NCI-H226 (cell line): ENCODE results near the gene LLGL2.
A peak's percentile ranks its signal among the peaks of the same experiment; 100 is the strongest.
"Not testable (repeated sequence)": the region's sequence is repeated elsewhere in the genome, so short reads cannot be mapped to it uniquely, and the experiment has no call there.

Experiments used
- DNase-seq: peaks from one replicate; pipeline ENCODE4 v3.0.0-alpha.2; 2015

LLGL2 gene

GRCh38 chr17:75592348-75593020 lies 67.0 kb downstream of the LLGL2 start:
- no peak for DNase-seq

GRCh38 chr17:75593430-75593829 lies 67.9 kb downstream of the LLGL2 start:
- not testable (repeated sequence) for DNase-seq

GRCh38 chr17:75594499-75595283 lies 69.2 kb downstream of the LLGL2 start:
- DNase-seq, result no peak

- DNase-seq, result no peak
These were observed 69.9 kb downstream of the LLGL2 start for GRCh38 chr17:75595284-75595919.

GRCh38 chr17:75595920-75596313 lies 70.4 kb downstream of the LLGL2 start:
- DNase-seq, result no peak

- no peak for DNase-seq
These were observed 71.0 kb downstream of the LLGL2 start for GRCh38 chr17:75596320-75597087.

- peak; percentile 24 for DNase-seq
These were observed 75.8 kb downstream of the LLGL2 start for GRCh38 chr17:75601057-75601987.

- no peak for DNase-seq
These were observed 77.1 kb downstream of the LLGL2 start for GRCh38 chr17:75602644-75603043.

GRCh38 chr17:75603123-75603522 lies 77.6 kb downstream of the LLGL2 start:
- DNase-seq, result no peak

GRCh38 chr17:75604034-75604695 lies 78.7 kb downstream of the LLGL2 start:
- no peak for DNase-seq

GRCh38 chr17:75605790-75606189 lies 80.3 kb downstream of the LLGL2 start:
- no peak for DNase-seq

- DNase-seq, result no peak
These were observed 81.6 kb downstream of the LLGL2 start for GRCh38 chr17:75607086-75607485.

GRCh38 chr17:75610103-75610984 lies 84.8 kb downstream of the LLGL2 start:
- no peak for DNase-seq

- DNase-seq, result no peak
These were observed 86.4 kb downstream of the LLGL2 start for GRCh38 chr17:75611851-75612429.

GRCh38 chr17:75612906-75613626 lies 87.6 kb downstream of the LLGL2 start:
- no peak for DNase-seq

GRCh38 chr17:75614006-75614405 lies 88.5 kb downstream of the LLGL2 start:
- DNase-seq, result no peak

GRCh38 chr17:75614556-75615270 lies 89.2 kb downstream of the LLGL2 start:
- no peak for DNase-seq

GRCh38 chr17:75615301-75615700 lies 89.8 kb downstream of the LLGL2 start:
- DNase-seq, result no peak
